Gastrocnemius medialis (tissue), 4 donors: ENCODE measurements around the gene KCNK2.

Experiments used
- POLR2A ChIP-seq, 2 donors: fragments of 450-650 bp; IDR thresholded peaks; one replicate each; pipeline ENCODE4 v1.6.1; 2017; ENCODE audit warnings: antibody characterized with exemption in 2 of 2, mild to moderate bottlenecking in 2 of 2, moderate library complexity in 2 of 2
- TF ChIP-seq, protein P1 (sequence below), 5 experiments: fragments of 450-650 bp in 3 of 5; fragments of 200-600 bp in 2 of 5; sonication (generic) in 2 of 5; IDR thresholded peaks in 4 of 5; conservative IDR thresholded peaks in 1 of 5; 1 replicate in 4 of 5; 2 replicates in 1 of 5; pipeline ENCODE4 v1.5.1; 2016 to 2019; ENCODE audit warnings: antibody characterized with exemption in 5 of 5, mild to moderate bottlenecking in 3 of 5, moderate library complexity in 3 of 5

DNA sequence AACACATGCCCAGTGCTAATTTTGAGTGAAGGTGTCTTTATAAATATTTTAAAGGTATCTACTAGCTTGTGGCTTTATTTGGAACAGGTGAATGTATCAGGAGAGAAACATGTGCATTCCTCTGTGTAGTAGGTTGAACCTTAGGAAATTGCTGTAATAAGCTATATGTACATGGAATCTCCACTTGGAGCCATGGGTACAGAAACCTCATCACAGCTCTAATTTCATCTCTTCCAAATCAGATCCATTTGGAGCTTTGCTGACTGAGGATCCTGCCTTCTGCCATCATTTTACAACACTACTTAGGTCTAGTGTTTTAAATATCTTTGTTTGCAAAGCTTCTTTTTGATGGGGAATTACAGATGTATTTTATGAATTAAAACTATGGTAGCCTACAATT, 2.1 kb downstream of the KCNK2 start:
- TF ChIP-seq, protein P1, sequence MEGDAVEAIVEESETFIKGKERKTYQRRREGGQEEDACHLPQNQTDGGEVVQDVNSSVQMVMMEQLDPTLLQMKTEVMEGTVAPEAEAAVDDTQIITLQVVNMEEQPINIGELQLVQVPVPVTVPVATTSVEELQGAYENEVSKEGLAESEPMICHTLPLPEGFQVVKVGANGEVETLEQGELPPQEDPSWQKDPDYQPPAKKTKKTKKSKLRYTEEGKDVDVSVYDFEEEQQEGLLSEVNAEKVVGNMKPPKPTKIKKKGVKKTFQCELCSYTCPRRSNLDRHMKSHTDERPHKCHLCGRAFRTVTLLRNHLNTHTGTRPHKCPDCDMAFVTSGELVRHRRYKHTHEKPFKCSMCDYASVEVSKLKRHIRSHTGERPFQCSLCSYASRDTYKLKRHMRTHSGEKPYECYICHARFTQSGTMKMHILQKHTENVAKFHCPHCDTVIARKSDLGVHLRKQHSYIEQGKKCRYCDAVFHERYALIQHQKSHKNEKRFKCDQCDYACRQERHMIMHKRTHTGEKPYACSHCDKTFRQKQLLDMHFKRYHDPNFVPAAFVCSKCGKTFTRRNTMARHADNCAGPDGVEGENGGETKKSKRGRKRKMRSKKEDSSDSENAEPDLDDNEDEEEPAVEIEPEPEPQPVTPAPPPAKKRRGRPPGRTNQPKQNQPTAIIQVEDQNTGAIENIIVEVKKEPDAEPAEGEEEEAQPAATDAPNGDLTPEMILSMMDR (IDR thresholded peaks at IDR 0.05 in 4 of 5, conservative IDR thresholded peaks at IDR 0.05 in 1 of 5): no peak
- TF ChIP-seq POLR2A (IDR thresholded peaks at IDR 0.05): no peak
